Measurements from ENCODE around the gene HOXC13. TPM values are rescaled to one million over a fixed set of nuclear protein-coding genes. Genes with fewer than 3 reads are reported as not detected.

The HOXC13 gene
- total RNA-seq, 1 donor from 2014 or later, result not detected

GRCh38 chr12:53994264-53995001 lies 55.8 kb downstream of the HOXC13 start:
- H3K27ac Mint-ChIP-seq (ENCODE audit: unreplicated experiment), result no peak overlapping the region
- no peak for DNase-seq (ENCODE audit: low spot score)
- H3K4me3 Mint-ChIP-seq (ENCODE audit: unreplicated experiment), result peak overlapping the region; percentile 69
- H3K4me1 Mint-ChIP-seq (ENCODE audit: low read depth), result peaks cover 20% of the 10 kb centered on the region
- TF ChIP-seq, protein P1, sequence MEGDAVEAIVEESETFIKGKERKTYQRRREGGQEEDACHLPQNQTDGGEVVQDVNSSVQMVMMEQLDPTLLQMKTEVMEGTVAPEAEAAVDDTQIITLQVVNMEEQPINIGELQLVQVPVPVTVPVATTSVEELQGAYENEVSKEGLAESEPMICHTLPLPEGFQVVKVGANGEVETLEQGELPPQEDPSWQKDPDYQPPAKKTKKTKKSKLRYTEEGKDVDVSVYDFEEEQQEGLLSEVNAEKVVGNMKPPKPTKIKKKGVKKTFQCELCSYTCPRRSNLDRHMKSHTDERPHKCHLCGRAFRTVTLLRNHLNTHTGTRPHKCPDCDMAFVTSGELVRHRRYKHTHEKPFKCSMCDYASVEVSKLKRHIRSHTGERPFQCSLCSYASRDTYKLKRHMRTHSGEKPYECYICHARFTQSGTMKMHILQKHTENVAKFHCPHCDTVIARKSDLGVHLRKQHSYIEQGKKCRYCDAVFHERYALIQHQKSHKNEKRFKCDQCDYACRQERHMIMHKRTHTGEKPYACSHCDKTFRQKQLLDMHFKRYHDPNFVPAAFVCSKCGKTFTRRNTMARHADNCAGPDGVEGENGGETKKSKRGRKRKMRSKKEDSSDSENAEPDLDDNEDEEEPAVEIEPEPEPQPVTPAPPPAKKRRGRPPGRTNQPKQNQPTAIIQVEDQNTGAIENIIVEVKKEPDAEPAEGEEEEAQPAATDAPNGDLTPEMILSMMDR (IDR thresholded peaks at IDR 0.05), result no peak
- H3K36me3 Mint-ChIP-seq (ENCODE audit: low read depth), result peaks cover 5% of the 10 kb centered on the region
- no peaks in the 10 kb centered on the region for H3K9me3 Mint-ChIP-seq (ENCODE audit: low read depth)
- peaks cover 91% of the 10 kb centered on the region for H3K27me3 Mint-ChIP-seq (ENCODE audit: low read depth)

DNA sequence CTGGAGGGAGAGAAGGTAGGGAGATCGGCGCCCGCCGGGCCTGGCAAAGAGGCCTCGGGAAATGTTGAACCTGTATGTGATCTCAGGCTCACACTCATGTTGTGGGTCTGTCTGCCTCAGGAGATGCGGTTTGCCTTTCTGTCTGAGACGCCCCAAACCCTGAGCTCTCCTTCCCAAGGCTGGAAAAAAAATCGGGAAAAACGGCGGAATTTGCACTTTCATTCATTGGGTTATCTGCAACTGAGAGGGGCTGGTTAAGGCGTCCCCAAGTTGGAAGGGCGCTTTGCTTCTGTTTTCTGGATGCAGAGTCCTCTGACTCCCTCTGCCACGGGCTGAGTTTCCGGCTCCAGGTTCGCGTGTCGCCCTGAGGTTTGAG lies 56.4 kb downstream of the HOXC13 start:
- H3K4me3 Mint-ChIP-seq (ENCODE audit: unreplicated experiment), result peak overlapping the region; percentile 69
- H3K4me1 Mint-ChIP-seq (ENCODE audit: low read depth), result peaks cover 21% of the 10 kb centered on the region
- H3K36me3 Mint-ChIP-seq (ENCODE audit: low read depth), result peaks cover 5% of the 10 kb centered on the region
- no peak overlapping the region for H3K27ac Mint-ChIP-seq (ENCODE audit: unreplicated experiment)
- no peak for DNase-seq (ENCODE audit: low spot score)
- TF ChIP-seq, protein P1 (IDR thresholded peaks at IDR 0.05), result no peak
- H3K9me3 Mint-ChIP-seq (ENCODE audit: low read depth), result no peaks in the 10 kb centered on the region
- peaks cover 88% of the 10 kb centered on the region for H3K27me3 Mint-ChIP-seq (ENCODE audit: low read depth)

DNA sequence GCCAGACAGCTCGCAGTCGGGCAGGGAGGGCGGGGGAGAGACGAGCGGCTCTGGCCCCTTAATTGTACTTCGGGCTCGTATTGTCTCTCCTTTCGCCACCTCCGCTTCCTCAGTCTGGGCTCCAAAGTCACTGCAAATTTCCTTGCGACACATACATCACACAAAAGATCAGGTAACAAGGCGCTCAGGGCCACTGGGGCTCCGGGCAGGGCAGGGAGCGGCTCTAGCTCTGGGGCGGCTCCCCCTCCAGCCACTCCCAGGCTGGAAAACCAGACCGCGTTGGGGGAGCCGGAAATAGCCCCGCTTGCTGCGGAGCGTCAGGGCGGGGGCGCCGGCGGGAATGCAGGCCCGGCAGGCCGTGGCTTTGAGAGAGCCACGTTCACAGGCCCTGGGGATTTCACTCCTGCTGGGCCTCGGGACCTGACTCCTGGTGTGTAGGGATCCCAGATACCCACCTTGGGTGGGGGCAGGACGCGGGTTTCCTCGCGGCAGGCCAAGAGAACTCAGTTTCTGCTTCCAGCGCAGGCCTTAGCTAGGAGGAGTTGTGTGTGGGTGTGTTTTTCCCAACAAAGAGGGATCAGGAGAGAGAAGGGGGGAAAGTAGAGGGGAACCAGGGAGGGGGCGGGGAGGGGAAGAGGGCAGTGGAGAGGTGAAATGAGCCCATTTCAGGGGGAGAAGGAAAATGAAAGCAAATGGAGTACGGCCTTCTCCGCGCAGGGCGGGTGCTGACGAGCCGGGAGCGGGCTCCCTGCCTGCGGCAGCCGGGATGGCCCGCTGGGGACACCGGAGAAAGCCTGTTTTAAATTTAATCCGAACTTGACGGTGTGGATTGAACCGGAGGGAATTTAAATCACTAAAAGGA lies 57.0 kb downstream of the HOXC13 start:
- Mint-ChIP-seq H3K4me3 (ENCODE audit: unreplicated experiment) (peak overlapping the region; percentile 69), H3K36me3 (ENCODE audit: low read depth) (peaks cover 5% of the 10 kb centered on the region), H3K27ac (ENCODE audit: unreplicated experiment) (no peak overlapping the region), H3K4me1 (ENCODE audit: low read depth) (peaks cover 23% of the 10 kb centered on the region), H3K27me3 (ENCODE audit: low read depth) (peaks cover 86% of the 10 kb centered on the region), H3K9me3 (ENCODE audit: low read depth) (no peaks in the 10 kb centered on the region)
- TF ChIP-seq, protein P1 (IDR thresholded peaks at IDR 0.05), result no peak
- DNase-seq (ENCODE audit: low spot score), result no peak

Small RNAs within 50 kb of the gene (microRNA-seq; reads per million reads assigned to microRNA genes)
- 2.8 reads per million for gene MIR196A2 (ENCODE audit: borderline number of aligned reads)

Other genes starting within 250 kb of the HOXC13 start
- gene CALCOCO1, start 211.4 kb upstream of the HOXC13 start, total RNA-seq, result 80.9 to 96.6 TPM (median 86.9 TPM) in 3 replicates
- not detected in 3 replicates for gene CISTR, start 186.9 kb upstream of the HOXC13 start, total RNA-seq
- gene HOXC12, start 16.1 kb downstream of the HOXC13 start, total RNA-seq, result not detected in 3 replicates
- gene HOXC11, start 34.3 kb downstream of the HOXC13 start, total RNA-seq, result not detected in 3 replicates
- not detected in 3 replicates for gene HOTAIR, start 36.1 kb downstream of the HOXC13 start, total RNA-seq
- not detected in 3 replicates for gene HOXC10, start 46.3 kb downstream of the HOXC13 start, total RNA-seq
- gene HOXC9, start 61.3 kb downstream of the HOXC13 start, total RNA-seq, result not detected in 3 replicates
- gene HOXC8, start 70.2 kb downstream of the HOXC13 start, total RNA-seq, result not detected in 3 replicates
- gene HOXC6, start 89.6 kb downstream of the HOXC13 start, total RNA-seq, result not detected in 3 replicates
- not detected in 3 replicates for gene HOXC5, start 94.2 kb downstream of the HOXC13 start, total RNA-seq
- not detected in 3 replicates for gene HOXC4, start 115.0 kb downstream of the HOXC13 start, total RNA-seq

Data from chondrocyte (in vitro differentiated cells).